H1 (cell line): ENCODE results near the gene CLDN15.

Experiments
- POLR2A ChIP-seq, 2 experiments: IDR thresholded peaks; 1 replicate in 1 of 2; 2 replicates in 1 of 2; pipeline ENCODE4 v1.6.1; 2011; ENCODE audit warnings: low read depth in 2 of 2, low read length in 2 of 2, mild to moderate bottlenecking in 2 of 2; ENCODE audit errors: control extremely low read depth in 1 of 2
- SP1 ChIP-seq: IDR thresholded peaks from 2 replicates; pipeline ENCODE4 v1.6.1; 2011; ENCODE audit warnings: low read depth, low read length
- TAF1 ChIP-seq: IDR thresholded peaks from 2 replicates; pipeline ENCODE4 v1.6.1; 2011; ENCODE audit warnings: mild to moderate bottlenecking, low read depth, low read length

DNA sequence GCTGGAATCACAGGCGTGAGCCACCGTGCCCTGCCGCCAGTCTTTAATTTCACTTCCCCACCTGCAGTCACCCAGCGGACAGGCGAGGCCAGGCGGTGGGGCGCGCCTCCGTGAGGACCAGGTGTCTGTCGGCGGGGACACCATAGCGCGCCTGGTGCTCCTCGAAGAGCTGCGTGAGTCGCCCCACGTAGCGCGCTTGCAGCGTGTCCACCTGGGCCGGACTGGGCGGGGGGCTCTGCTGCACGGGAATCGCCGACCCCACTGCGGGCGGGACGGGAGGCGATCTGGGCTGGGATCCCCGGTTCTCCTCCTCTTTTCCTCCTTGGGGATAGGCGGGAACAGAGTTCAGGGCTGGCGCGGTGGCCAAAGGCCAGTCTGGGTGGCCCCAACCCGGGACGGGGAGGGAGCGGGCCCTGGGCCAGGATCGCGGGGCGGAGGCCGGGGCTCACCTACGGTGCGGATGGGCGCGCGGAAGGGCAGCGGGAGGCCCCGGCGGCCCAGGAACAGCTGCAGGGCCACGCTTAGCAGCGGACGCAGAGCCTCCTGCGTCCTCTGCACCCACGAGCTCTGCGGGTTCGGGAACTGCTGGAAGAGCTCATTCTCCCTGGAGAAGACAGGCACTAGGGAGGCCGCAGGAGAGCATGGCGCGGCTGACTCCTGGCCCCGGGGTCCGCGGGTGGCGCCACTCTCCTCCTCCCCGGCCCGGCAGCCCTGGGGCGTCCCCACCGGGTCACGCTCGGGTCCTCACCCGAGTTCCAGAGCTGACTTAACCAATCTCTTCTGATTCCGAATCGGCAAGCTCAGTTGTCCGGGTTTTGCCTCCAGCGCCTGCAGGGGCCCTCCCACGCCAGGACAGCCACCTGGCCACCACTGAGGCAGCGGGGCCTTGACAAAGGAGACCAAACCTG lies 35.7 kb downstream of the CLDN15 start:
- no peak for TF ChIP-seq TAF1
- TF ChIP-seq POLR2A (IDR thresholded peaks at IDR 0.05; ENCODE audit: control extremely low read depth in 1 of 2, low read depth in 2 of 2, low read length in 2 of 2), result no peak; a peak in 1 of 3 replicates
- no peak for TF ChIP-seq SP1
